GM21825 (cell line): ENCODE results near the gene FANCB.

ENCODE experiments used
- ATAC-seq: cut with Tn5 transposase; IDR thresholded peaks from one replicate; pipeline ENCODE4 v1.9.1; 2021; ENCODE audit warnings: mild to moderate bottlenecking, moderate library complexity; ENCODE audit not compliant: unreplicated experiment

Gene FANCB

GRCh38 chrX:14872851-14873675 is at the start of gene FANCB, which contains the start of gene MOSPD2:
FANCB (minus strand) TSS chrX:14873069; CDS start chrX:14865510, 7,559 bp downstream.
MOSPD2 (plus strand) TSS chrX:14873421; CDS start chrX:14873529, 108 bp downstream.
- ATAC-seq = peak; percentile 95

- no peak for ATAC-seq
Measured at GRCh38 chrX:14922437-14922836, 49.6 kb upstream of the FANCB start.

GRCh38 chrX:14920196-14920595 is 47.3 kb upstream of the FANCB start:
- no peak for ATAC-seq

GRCh38 chrX:14919407-14919806 is 46.5 kb upstream of the FANCB start:
- no peak for ATAC-seq

GRCh38 chrX:14916017-14916674 is 43.3 kb upstream of the FANCB start:
- ATAC-seq = no peak

- ATAC-seq = no peak
Measured at GRCh38 chrX:14915596-14915995, 42.7 kb upstream of the FANCB start.

GRCh38 chrX:14913241-14913640 is 40.4 kb upstream of the FANCB start:
- no peak for ATAC-seq

- no peak for ATAC-seq
Measured at GRCh38 chrX:14903891-14904290, 31.0 kb upstream of the FANCB start.

- no peak for ATAC-seq
Measured at GRCh38 chrX:14902537-14902936, 29.7 kb upstream of the FANCB start.

- peak; percentile 82 for ATAC-seq
Measured at GRCh38 chrX:14899607-14900006, 26.7 kb upstream of the FANCB start.

- no peak for ATAC-seq
Measured at GRCh38 chrX:14897042-14897441, 24.2 kb upstream of the FANCB start.

GRCh38 chrX:14896273-14896672 is 23.4 kb upstream of the FANCB start:
- ATAC-seq = no peak

GRCh38 chrX:14886252-14886651 is 13.4 kb upstream of the FANCB start:
- ATAC-seq = no peak

- ATAC-seq = no peak
Measured at GRCh38 chrX:14884714-14885113, 11.8 kb upstream of the FANCB start.

GRCh38 chrX:14883826-14884225 is 11.0 kb upstream of the FANCB start:
- ATAC-seq = no peak

GRCh38 chrX:14875624-14876023 is 2.8 kb upstream of the FANCB start:
- no peak for ATAC-seq

GRCh38 chrX:14873676-14874049 is 794 bp upstream of the FANCB start:
- no peak for ATAC-seq

- ATAC-seq = no peak
Measured at GRCh38 chrX:14872355-14872754, 514 bp downstream of the FANCB start.

- no peak for ATAC-seq
Measured at GRCh38 chrX:14871767-14872166, 1.1 kb downstream of the FANCB start.

GRCh38 chrX:14865201-14865600 is 7.7 kb downstream of the FANCB start:
- ATAC-seq = no peak

- no peak for ATAC-seq
Measured at GRCh38 chrX:14864631-14865030, 8.2 kb downstream of the FANCB start.

- ATAC-seq = no peak
Measured at GRCh38 chrX:14851526-14851925, 21.3 kb downstream of the FANCB start.
